Smooth muscle cell (in vitro differentiated cells): ENCODE data around the gene GPR17. TPM values are rescaled to one million over a fixed set of nuclear protein-coding genes. Genes with fewer than 3 reads are reported as not detected.

ENCODE experiments used
- DNase-seq: peaks from one replicate; lab custom pipeline; 2025; ENCODE audit not compliant: unreplicated experiment; lab: John Stamatoyannopoulos, UW
- H2AFZ ChIP-seq: fragments of 200-600 bp; sonication (generic); 2 replicates; pipeline ENCODE4 v1.6.0; 2016; ENCODE audit warnings: antibody characterized with exemption, low read depth, mild to moderate bottlenecking
- H3F3A ChIP-seq: fragments of 200-600 bp; sonication (generic); 2 replicates; pipeline ENCODE4 v1.6.0; 2017; ENCODE audit warnings: antibody characterized with exemption, low read depth
- H3K27ac ChIP-seq: fragments of 200-600 bp; sonication (generic); 2 replicates; pipeline ENCODE4 v1.5.1; 2016; ENCODE audit warnings: low read depth, mild to moderate bottlenecking
- H3K27me3 ChIP-seq: fragments of 200-600 bp; sonication (generic); 2 replicates; pipeline ENCODE4 v1.6.1; 2016; ENCODE audit warnings: low read depth, mild to moderate bottlenecking
- H3K36me3 ChIP-seq: fragments of 200-600 bp; sonication (generic); 2 replicates; pipeline ENCODE4 v1.5.1; 2016; ENCODE audit warnings: low read depth
- H3K4me1 ChIP-seq: fragments of 200-600 bp; sonication (generic); 2 replicates; pipeline ENCODE4 v1.5.1; 2016; ENCODE audit warnings: low read depth
- H3K4me2 ChIP-seq: fragments of 200-600 bp; sonication (generic); 2 replicates; pipeline ENCODE4 v1.6.0; 2016; ENCODE audit warnings: mild to moderate bottlenecking
- H3K4me3 ChIP-seq: fragments of 200-600 bp; sonication (generic); 2 replicates; pipeline ENCODE4 v1.5.1; 2016; ENCODE audit warnings: mild to moderate bottlenecking
- H3K79me2 ChIP-seq: fragments of 200-600 bp; sonication (generic); 2 replicates; pipeline ENCODE4 v1.6.0; 2016; ENCODE audit warnings: low read depth, mild to moderate bottlenecking
- H3K9ac ChIP-seq: fragments of 200-600 bp; sonication (generic); 2 replicates; pipeline ENCODE4 v1.6.0; 2016; ENCODE audit warnings: low read depth
- H3K9me3 ChIP-seq: fragments of 200-600 bp; sonication (generic); replicated peaks from 2 replicates; pipeline ENCODE4 v1.5.1; 2016; ENCODE audit warnings: low read depth
- H4K20me1 ChIP-seq: fragments of 200-600 bp; sonication (generic); 2 replicates; pipeline ENCODE4 v1.6.0; 2016; ENCODE audit warnings: low read depth
- WGBS: methylation state at CpG from one replicate; pipeline ENCODE4 v1.1.7; 2016; ENCODE audit warnings: low lambda C conversion rate; 5-methylcytosine and 5-hydroxymethylcytosine counted together
- polyA plus RNA-seq: library from polyadenylated mRNA; unstranded; fragments of >200 nt; fragmentation: Nextera tagmentation; extraction: Ambion mirVana; gene quantifications from 2 replicates; pipeline ENCODE4 v1.2.1, GENCODE V29; 2016
- total RNA-seq: library from RNA; depleted of rRNA; stranded (reverse); fragments of >200 nt; gene quantifications from 2 replicates; pipeline ENCODE4 v1.2.3, GENCODE V29; 2014
- TF ChIP-seq, protein P1 (sequence below): fragments of 200-600 bp; sonication (generic); IDR thresholded peaks from 2 replicates; pipeline ENCODE4 v1.5.1; 2017; ENCODE audit warnings: borderline replicate concordance, mild to moderate bottlenecking, antibody characterized with exemption; ENCODE audit not compliant: insufficient read depth, poor library complexity, severe bottlenecking

GPR17 gene
- total and polyA plus RNA-seq, 2 experiments from 2014 or later = not detected

DNA sequence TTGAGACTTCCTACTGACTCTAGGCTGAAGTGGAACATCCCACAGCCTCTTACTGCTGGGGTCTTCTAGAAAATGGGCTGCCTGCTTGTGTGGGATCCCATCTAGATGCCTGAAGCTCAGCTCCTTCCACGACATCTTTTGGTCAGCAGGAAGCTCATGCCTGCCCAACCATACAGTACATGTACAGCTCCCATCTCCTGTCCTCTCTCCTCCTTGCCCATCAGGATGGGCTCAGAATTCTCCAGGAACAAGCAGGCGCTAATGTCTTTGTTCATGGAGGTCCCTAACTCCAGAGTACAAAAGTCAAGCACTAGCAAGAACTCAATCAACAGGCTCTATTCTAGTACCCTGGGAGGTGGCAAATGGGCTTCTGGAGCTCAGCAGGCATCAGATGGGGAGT, 31.7 kb upstream of the GPR17 start:
- WGBS = 92% methylated on average over 2 of the region's 2 CpGs
- H3K9ac ChIP-seq = no peak overlapping the region
- peaks cover 12% of the 10 kb centered on the region for H3K4me1 ChIP-seq
- H3K27me3 ChIP-seq = no peaks in the 10 kb centered on the region
- peak overlapping the region; percentile 7 for H3K4me2 ChIP-seq
- no peaks in the 10 kb centered on the region for H3K79me2 ChIP-seq
- H4K20me1 ChIP-seq = no peaks in the 10 kb centered on the region
- no peak overlapping the region for H3K4me3 ChIP-seq
- H3F3A ChIP-seq = no peaks in the 10 kb centered on the region
- DNase-seq = no peak
- H3K27ac ChIP-seq = peak overlapping the region; percentile 63
- TF ChIP-seq, protein P1, sequence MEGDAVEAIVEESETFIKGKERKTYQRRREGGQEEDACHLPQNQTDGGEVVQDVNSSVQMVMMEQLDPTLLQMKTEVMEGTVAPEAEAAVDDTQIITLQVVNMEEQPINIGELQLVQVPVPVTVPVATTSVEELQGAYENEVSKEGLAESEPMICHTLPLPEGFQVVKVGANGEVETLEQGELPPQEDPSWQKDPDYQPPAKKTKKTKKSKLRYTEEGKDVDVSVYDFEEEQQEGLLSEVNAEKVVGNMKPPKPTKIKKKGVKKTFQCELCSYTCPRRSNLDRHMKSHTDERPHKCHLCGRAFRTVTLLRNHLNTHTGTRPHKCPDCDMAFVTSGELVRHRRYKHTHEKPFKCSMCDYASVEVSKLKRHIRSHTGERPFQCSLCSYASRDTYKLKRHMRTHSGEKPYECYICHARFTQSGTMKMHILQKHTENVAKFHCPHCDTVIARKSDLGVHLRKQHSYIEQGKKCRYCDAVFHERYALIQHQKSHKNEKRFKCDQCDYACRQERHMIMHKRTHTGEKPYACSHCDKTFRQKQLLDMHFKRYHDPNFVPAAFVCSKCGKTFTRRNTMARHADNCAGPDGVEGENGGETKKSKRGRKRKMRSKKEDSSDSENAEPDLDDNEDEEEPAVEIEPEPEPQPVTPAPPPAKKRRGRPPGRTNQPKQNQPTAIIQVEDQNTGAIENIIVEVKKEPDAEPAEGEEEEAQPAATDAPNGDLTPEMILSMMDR = no peak
- H3K9me3 ChIP-seq = no peaks in the 10 kb centered on the region
- H3K36me3 ChIP-seq = no peaks in the 10 kb centered on the region
- no peak overlapping the region for H2AFZ ChIP-seq

GRCh38 chr2:127614731-127615130, 31.2 kb upstream of the GPR17 start:
- no peak for DNase-seq

GRCh38 chr2:127615511-127616166, 30.3 kb upstream of the GPR17 start:
- whole genome bisulfite sequencing = 58% methylated on average over 18 of the region's 18 CpGs
- H3K4me2 ChIP-seq = peak overlapping the region; percentile 31
- H3K4me3 ChIP-seq = no peak overlapping the region
- H4K20me1 ChIP-seq = no peaks in the 10 kb centered on the region
- no peak for DNase-seq
- no peaks in the 10 kb centered on the region for H3K79me2 ChIP-seq
- H3K9ac ChIP-seq = no peak overlapping the region
- H3K4me1 ChIP-seq = peaks cover 12% of the 10 kb centered on the region
- H3K27ac ChIP-seq = peak overlapping the region; percentile 63
- H3K27me3 ChIP-seq = no peaks in the 10 kb centered on the region
- no peak overlapping the region for H2AFZ ChIP-seq
- TF ChIP-seq, protein P1 = no peak
- H3F3A ChIP-seq = no peaks in the 10 kb centered on the region
- no peaks in the 10 kb centered on the region for H3K36me3 ChIP-seq
- H3K9me3 ChIP-seq = no peaks in the 10 kb centered on the region

More at GRCh38 chr2:127614731-127615130, 31.2 kb upstream of the GPR17 start:
- H3K36me3 ChIP-seq = no peaks in the 10 kb centered on the region
- H4K20me1 ChIP-seq = no peaks in the 10 kb centered on the region
- H3K27me3 ChIP-seq = no peaks in the 10 kb centered on the region
- no peaks in the 10 kb centered on the region for H3F3A ChIP-seq
- no peak overlapping the region for H2AFZ ChIP-seq
- H3K9ac ChIP-seq = no peak overlapping the region
- peak overlapping the region; percentile 7 for H3K4me2 ChIP-seq
- H3K4me3 ChIP-seq = no peak overlapping the region
- TF ChIP-seq, protein P1 = no peak
- no peaks in the 10 kb centered on the region for H3K9me3 ChIP-seq
- H3K27ac ChIP-seq = peak overlapping the region; percentile 63
- 11% methylated on average over 3 of the region's 3 CpGs for WGBS
- H3K4me1 ChIP-seq = peaks cover 12% of the 10 kb centered on the region
- no peaks in the 10 kb centered on the region for H3K79me2 ChIP-seq
